Suprapubic skin (tissue), 4 donors: ENCODE measurements around the gene MTMR2. TPM values are rescaled to one million over a fixed set of nuclear protein-coding genes. Genes with fewer than 3 reads are reported as not detected.
"Not testable (repeated sequence)": the region's sequence is repeated elsewhere in the genome, so short reads cannot be mapped to it uniquely, and the experiment has no call there.

Source experiments
- DNase-seq, 2 donors: peaks; one replicate each; pipeline ENCODE4 v3.0.0-alpha.2; 2019; ENCODE audit warnings: low spot score in 2 of 2
- H3K27ac ChIP-seq: fragments of 200-600 bp; sonication (generic); one replicate; pipeline ENCODE4 v1.5.1; 2019
- H3K27me3 ChIP-seq: fragments of 200-600 bp; sonication (generic); one replicate; pipeline ENCODE4 v1.5.1; 2019
- H3K36me3 ChIP-seq: fragments of 200-600 bp; sonication (generic); one replicate; pipeline ENCODE4 v1.5.1; 2019
- H3K4me1 ChIP-seq: fragments of 200-600 bp; sonication (generic); one replicate; pipeline ENCODE4 v1.5.1; 2019
- H3K4me3 ChIP-seq: fragments of 200-600 bp; sonication (generic); one replicate; pipeline ENCODE4 v1.5.1; 2019; ENCODE audit warnings: mild to moderate bottlenecking
- H3K9me3 ChIP-seq: fragments of 200-600 bp; sonication (generic); one replicate; pipeline ENCODE4 v1.5.1; 2019
- CTCF ChIP-seq, 2 donors: fragments of 200-600 bp in 1 of 2; fragments of 450-650 bp in 1 of 2; sonication (generic) in 1 of 2; IDR thresholded peaks; one replicate each; pipeline ENCODE4 v1.5.1; 2016 to 2019; ENCODE audit warnings: antibody characterized with exemption in 2 of 2, mild to moderate bottlenecking in 1 of 2, moderate library complexity in 1 of 2
- EP300 ChIP-seq: sonication (generic); formaldehyde crosslinking; IDR thresholded peaks from one replicate; pipeline ENCODE4 v1.6.1; 2017; ENCODE audit warnings: antibody characterized with exemption
- POLR2A ChIP-seq, 2 donors: fragments of 450-650 bp; IDR thresholded peaks; one replicate each; pipeline ENCODE4 v1.6.1; 2017; ENCODE audit warnings: antibody characterized with exemption in 2 of 2, mild to moderate bottlenecking in 2 of 2, moderate library complexity in 2 of 2
- POLR2AphosphoS5 ChIP-seq, 3 donors: sonication (generic); formaldehyde crosslinking; IDR thresholded peaks; one replicate each; pipeline ENCODE4 v1.6.1; 2017; ENCODE audit warnings: antibody characterized with exemption in 3 of 3
- WGBS: methylation state at CpG from one replicate; pipeline ENCODE4 v1.1.5; 2018; 5-methylcytosine and 5-hydroxymethylcytosine counted together
- total RNA-seq, 4 donors: library from RNA; depleted of rRNA; stranded (reverse); fragments of >200 nt; gene quantifications; one replicate each; pipeline ENCODE4 v1.1.0, GENCODE V29; 2016

MTMR2 gene
- total RNA-seq, 4 donors from 2014 or later = 13.4 to 16.4 (median 15.0) TPM

GRCh38 chr11:95886462-95886861 lies 37.4 kb downstream of the MTMR2 start:
- no peak overlapping the region for H3K4me3 ChIP-seq
- TF ChIP-seq CTCF (IDR thresholded peaks at IDR 0.05) (no peak), EP300 (no peak), POLR2A (IDR thresholded peaks at IDR 0.05) (no peak), POLR2AphosphoS5 (IDR thresholded peaks at IDR 0.05) (no peak)
- DNase-seq = no peak
- no peak overlapping the region for H3K27ac ChIP-seq
- peaks cover 4% of the 10 kb centered on the region for H3K4me1 ChIP-seq
- WGBS = 88% methylated on average over 1 of the region's 1 CpG
- peaks cover 14% of the 10 kb centered on the region for H3K36me3 ChIP-seq
- no peaks in the 10 kb centered on the region for H3K27me3 ChIP-seq
- H3K9me3 ChIP-seq = no peaks in the 10 kb centered on the region

DNA sequence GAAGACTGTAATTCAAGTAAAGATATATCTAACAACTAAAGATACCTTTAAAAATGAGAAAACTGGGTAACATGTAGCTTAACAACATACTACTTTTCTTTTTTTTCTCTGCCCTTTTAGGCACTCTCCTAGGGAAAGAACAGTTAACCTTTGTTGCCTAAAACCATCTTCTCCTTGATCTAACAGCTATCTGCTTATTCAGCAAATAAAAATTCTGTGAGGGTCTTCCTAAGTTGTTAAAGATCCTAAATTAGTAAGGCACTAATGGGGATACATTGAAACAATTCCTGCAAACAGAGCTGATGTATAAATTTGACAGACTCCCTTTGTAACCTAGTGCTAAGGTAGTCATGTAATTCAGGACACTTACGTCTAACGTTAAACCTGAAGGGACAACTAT lies 39.1 kb downstream of the MTMR2 start:
- no peaks in the 10 kb centered on the region for H3K9me3 ChIP-seq
- H3K27ac ChIP-seq = no peak overlapping the region
- no peak for DNase-seq
- H3K36me3 ChIP-seq = peaks cover 14% of the 10 kb centered on the region
- peaks cover 4% of the 10 kb centered on the region for H3K4me1 ChIP-seq
- TF ChIP-seq CTCF (IDR thresholded peaks at IDR 0.05) = no peak
- no peak for TF ChIP-seq POLR2A (IDR thresholded peaks at IDR 0.05)
- no peak for TF ChIP-seq EP300
- TF ChIP-seq POLR2AphosphoS5 (IDR thresholded peaks at IDR 0.05) = no peak
- 98% methylated on average over 2 of the region's 2 CpGs for WGBS
- no peak overlapping the region for H3K4me3 ChIP-seq
- H3K27me3 ChIP-seq = no peaks in the 10 kb centered on the region

GRCh38 chr11:95884376-95884775 lies 39.5 kb downstream of the MTMR2 start:
- no peak overlapping the region for H3K4me3 ChIP-seq
- WGBS = 59% methylated on average over 1 of the region's 1 CpG
- H3K27me3 ChIP-seq = no peaks in the 10 kb centered on the region
- H3K4me1 ChIP-seq = peaks cover 4% of the 10 kb centered on the region
- no peaks in the 10 kb centered on the region for H3K9me3 ChIP-seq
- no peak overlapping the region for H3K27ac ChIP-seq
- TF ChIP-seq POLR2A (IDR thresholded peaks at IDR 0.05) = no peak
- no peak for TF ChIP-seq EP300
- no peak for TF ChIP-seq POLR2AphosphoS5 (IDR thresholded peaks at IDR 0.05)
- no peak for TF ChIP-seq CTCF (IDR thresholded peaks at IDR 0.05)
- H3K36me3 ChIP-seq = peaks cover 14% of the 10 kb centered on the region
- DNase-seq = no peak

GRCh38 chr11:95883381-95883780 lies 40.5 kb downstream of the MTMR2 start:
- Histone ChIP-seq H3K27me3 (no peaks in the 10 kb centered on the region), H3K36me3 (peaks cover 14% of the 10 kb centered on the region), H3K4me3 (no peak overlapping the region), H3K9me3 (no peaks in the 10 kb centered on the region), H3K27ac (no peak overlapping the region), H3K4me1 (peaks cover 4% of the 10 kb centered on the region)
- no peak for DNase-seq
- no peak for TF ChIP-seq POLR2AphosphoS5 (IDR thresholded peaks at IDR 0.05)
- TF ChIP-seq POLR2A (IDR thresholded peaks at IDR 0.05) = no peak
- TF ChIP-seq CTCF (IDR thresholded peaks at IDR 0.05) = no peak
- no peak for TF ChIP-seq EP300
- 80% methylated on average over 1 of the region's 1 CpG for WGBS

DNA sequence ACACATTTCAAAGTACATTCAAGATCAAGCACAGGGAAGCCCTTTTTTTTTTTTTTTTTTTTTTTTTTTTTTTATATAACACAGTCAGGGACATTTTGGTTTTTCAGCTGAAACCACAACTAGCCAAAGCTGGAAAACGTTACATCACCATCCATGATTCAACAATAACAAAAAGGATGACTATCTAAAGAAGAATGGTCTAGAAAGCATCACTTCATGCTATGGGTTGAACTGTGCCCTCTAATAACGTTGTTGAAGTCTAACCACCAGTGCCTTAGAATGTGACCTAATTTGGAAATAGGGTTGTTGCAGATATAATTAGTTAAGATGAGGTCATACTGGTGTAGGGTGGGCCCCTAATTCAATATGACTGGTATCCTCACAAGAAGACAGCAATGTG lies 46.6 kb downstream of the MTMR2 start:
- Histone ChIP-seq H3K4me1 (no peaks in the 10 kb centered on the region), H3K9me3 (no peaks in the 10 kb centered on the region), H3K27ac (no peak overlapping the region), H3K27me3 (no peaks in the 10 kb centered on the region), H3K36me3 (no peaks in the 10 kb centered on the region), H3K4me3 (no peak overlapping the region)
- 85% methylated on average over 2 of the region's 2 CpGs for WGBS
- no peak for TF ChIP-seq CTCF (IDR thresholded peaks at IDR 0.05)
- TF ChIP-seq POLR2A (IDR thresholded peaks at IDR 0.05) = no peak
- no peak for TF ChIP-seq POLR2AphosphoS5 (IDR thresholded peaks at IDR 0.05)
- TF ChIP-seq EP300 = no peak
- DNase-seq = no peak

DNA sequence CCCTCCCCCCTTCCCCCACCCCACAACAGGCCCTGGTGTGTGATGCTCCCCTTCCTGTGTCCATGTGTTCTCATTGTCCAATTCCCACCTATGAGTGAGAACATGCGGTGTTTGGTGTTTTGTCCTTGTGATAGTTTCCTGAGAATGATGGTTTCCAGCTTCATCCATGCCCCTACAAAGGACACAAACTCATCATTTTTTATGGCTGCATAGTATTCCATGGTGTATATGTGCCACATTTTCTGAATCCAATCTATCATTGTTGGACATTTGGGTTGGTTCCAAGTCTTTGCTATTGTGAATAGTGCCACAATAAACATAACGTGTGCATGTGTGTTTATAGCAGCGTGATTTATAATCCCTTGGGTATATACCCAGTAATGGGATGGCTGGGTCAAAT lies 53.0 kb downstream of the MTMR2 start:
- H3K36me3 ChIP-seq, H3K4me3 ChIP-seq, H3K9me3 ChIP-seq, H3K4me1 ChIP-seq, H3K27me3 ChIP-seq, DNase-seq, H3K27ac ChIP-seq: not testable (repeated sequence)
- 93% methylated on average over 3 of the region's 3 CpGs for WGBS
